ENCODE measurements around the gene PLA2G2F.

PLA2G2F gene

GRCh38 chr1:20095564-20096434 is 43.3 kb upstream of the PLA2G2F start:
- DNase-seq (ENCODE audit: low read depth): no peak
- in situ Hi-C loops (cut with HindIII; ENCODE audit: low sequenced_read_pairs): no loop called here
- no peak overlapping the region for H3K4me3 ChIP-seq (ENCODE audit: low read depth, low read length)
- TF ChIP-seq, protein P1, sequence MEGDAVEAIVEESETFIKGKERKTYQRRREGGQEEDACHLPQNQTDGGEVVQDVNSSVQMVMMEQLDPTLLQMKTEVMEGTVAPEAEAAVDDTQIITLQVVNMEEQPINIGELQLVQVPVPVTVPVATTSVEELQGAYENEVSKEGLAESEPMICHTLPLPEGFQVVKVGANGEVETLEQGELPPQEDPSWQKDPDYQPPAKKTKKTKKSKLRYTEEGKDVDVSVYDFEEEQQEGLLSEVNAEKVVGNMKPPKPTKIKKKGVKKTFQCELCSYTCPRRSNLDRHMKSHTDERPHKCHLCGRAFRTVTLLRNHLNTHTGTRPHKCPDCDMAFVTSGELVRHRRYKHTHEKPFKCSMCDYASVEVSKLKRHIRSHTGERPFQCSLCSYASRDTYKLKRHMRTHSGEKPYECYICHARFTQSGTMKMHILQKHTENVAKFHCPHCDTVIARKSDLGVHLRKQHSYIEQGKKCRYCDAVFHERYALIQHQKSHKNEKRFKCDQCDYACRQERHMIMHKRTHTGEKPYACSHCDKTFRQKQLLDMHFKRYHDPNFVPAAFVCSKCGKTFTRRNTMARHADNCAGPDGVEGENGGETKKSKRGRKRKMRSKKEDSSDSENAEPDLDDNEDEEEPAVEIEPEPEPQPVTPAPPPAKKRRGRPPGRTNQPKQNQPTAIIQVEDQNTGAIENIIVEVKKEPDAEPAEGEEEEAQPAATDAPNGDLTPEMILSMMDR (IDR thresholded peaks at IDR 0.05; ENCODE audit: low read depth, low read length, missing control alignments): no peak

- in situ Hi-C loops (cut with HindIII; ENCODE audit: low sequenced_read_pairs): no loop called here
- no peak overlapping the region for H3K4me3 ChIP-seq (ENCODE audit: low read depth, low read length)
- TF ChIP-seq, protein P1 (IDR thresholded peaks at IDR 0.05; ENCODE audit: low read depth, low read length, missing control alignments): no peak
- no peak for DNase-seq (ENCODE audit: low read depth)
Observed at GRCh38 chr1:20096840-20097447, 42.2 kb upstream of the PLA2G2F start.

- H3K4me3 ChIP-seq (ENCODE audit: low read depth, low read length): no peak overlapping the region
- in situ Hi-C loops (cut with HindIII; ENCODE audit: low sequenced_read_pairs): no loop called here
- TF ChIP-seq, protein P1 (IDR thresholded peaks at IDR 0.05; ENCODE audit: low read depth, low read length, missing control alignments): no peak
- no peak for DNase-seq (ENCODE audit: low read depth)
Observed at GRCh38 chr1:20099533-20099932, 39.6 kb upstream of the PLA2G2F start.

DNA sequence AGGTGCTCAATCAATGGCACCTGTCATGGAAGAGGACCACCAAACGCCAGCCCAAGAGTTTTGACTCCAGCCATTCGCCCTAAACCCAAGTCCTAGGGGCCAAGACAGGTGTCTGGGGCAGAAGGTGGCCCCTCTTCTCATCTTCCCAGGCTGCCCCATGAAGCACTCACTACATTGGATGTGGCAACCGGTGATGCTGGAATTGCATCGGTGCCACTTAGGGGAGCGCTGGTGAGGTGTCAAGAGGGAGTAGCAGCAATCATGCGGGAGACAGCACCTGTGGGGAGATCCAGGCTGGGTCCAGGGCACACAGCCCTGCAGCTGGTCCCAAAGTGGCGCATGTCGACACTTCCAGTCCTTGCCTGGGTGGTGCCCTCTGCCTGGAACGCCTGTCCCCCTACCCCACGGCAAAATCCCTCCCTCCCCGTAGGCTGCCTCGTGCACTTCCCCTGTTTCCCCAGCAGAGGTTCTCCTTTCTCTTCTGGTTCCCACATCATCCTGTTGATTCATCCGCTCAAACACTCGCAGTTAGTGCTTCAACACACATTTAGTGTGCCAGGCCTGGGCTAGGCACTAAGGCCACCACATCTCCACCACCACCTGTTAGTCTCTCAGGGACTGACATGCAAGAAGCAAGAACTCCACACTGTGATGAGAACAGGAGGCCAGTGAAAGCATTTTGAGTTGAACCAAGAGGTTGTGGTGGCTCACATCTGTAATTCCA is 38.3 kb upstream of the PLA2G2F start:
- DNase-seq (ENCODE audit: low read depth): peak; percentile 37
- TF ChIP-seq, protein P1 (IDR thresholded peaks at IDR 0.05; ENCODE audit: low read depth, low read length, missing control alignments): peak; percentile 86

DNA sequence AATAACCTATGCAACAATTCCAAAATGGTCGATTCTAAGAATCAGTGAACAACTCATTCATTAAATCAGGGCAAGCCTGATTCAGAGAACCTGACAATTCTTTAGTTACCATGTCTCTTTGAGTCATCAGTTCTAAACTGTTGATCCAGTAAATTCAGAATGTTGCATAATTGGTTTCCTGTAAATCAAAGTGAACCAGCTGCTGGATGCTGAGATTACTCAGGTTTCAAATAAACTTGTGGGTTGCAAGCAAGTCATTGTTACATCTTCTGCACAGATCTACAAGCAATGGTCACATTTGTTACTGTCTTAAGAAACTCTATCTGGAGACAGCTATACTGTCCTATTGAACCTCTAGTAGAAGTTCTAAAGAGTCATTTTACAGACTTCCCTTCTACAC is 36.2 kb upstream of the PLA2G2F start:
- TF ChIP-seq, protein P1 (IDR thresholded peaks at IDR 0.05; ENCODE audit: low read depth, low read length, missing control alignments): no peak
- no peak for DNase-seq (ENCODE audit: low read depth)
- in situ Hi-C loops (cut with HindIII; ENCODE audit: low sequenced_read_pairs): no loop called here
- no peak overlapping the region for H3K4me3 ChIP-seq (ENCODE audit: low read depth, low read length)

More for the DNA sequence above, 38.3 kb upstream of the PLA2G2F start:
- in situ Hi-C loops (cut with HindIII; ENCODE audit: low sequenced_read_pairs): no loop called here
- no peak overlapping the region for H3K4me3 ChIP-seq (ENCODE audit: low read depth, low read length)

- no peak overlapping the region for H3K4me3 ChIP-seq (ENCODE audit: low read depth, low read length)
- TF ChIP-seq, protein P1 (IDR thresholded peaks at IDR 0.05; ENCODE audit: low read depth, low read length, missing control alignments): no peak
- in situ Hi-C loops (cut with HindIII; ENCODE audit: low sequenced_read_pairs): no loop called here
- no peak for DNase-seq (ENCODE audit: low read depth)
Observed at GRCh38 chr1:20105856-20106255, 33.3 kb upstream of the PLA2G2F start.
